HTERT RPE-1 (cell line): ENCODE measurements around the gene GSS.

Source experiments
- in situ Hi-C: fragments of 300-500 bp; cut with MboI; formaldehyde crosslinking; loops from 4 replicates; pipeline ENCODE4 v1.14.3; 2020; ENCODE audit warnings: low sequenced_read_pairs

GSS gene

GRCh38 chr20:34994509-34995131 lies 39.0 kb upstream of the GSS start:
- in situ Hi-C loops: no loop called here

GRCh38 chr20:34993941-34994508 lies 38.4 kb upstream of the GSS start:
- in situ Hi-C loops: no loop called here

GRCh38 chr20:34992751-34993417 lies 37.3 kb upstream of the GSS start:
- in situ Hi-C loops: no loop called here

- in situ Hi-C loops: no loop called here
These were observed 35.1 kb upstream of the GSS start for GRCh38 chr20:34990661-34991214.

GRCh38 chr20:34990231-34990630 lies 34.6 kb upstream of the GSS start:
- in situ Hi-C loops: no loop called here

- in situ Hi-C loops: no loop called here
These were observed 34.1 kb upstream of the GSS start for GRCh38 chr20:34989670-34990069.

- in situ Hi-C loops: no loop called here
These were observed 33.5 kb upstream of the GSS start for GRCh38 chr20:34989118-34989517.

GRCh38 chr20:34988191-34988540 lies 32.6 kb upstream of the GSS start:
- in situ Hi-C loops: no loop called here

- in situ Hi-C loops: no loop called here
These were observed 31.9 kb upstream of the GSS start for GRCh38 chr20:34987288-34988190.

- in situ Hi-C loops: no loop called here
These were observed 31.0 kb upstream of the GSS start for GRCh38 chr20:34986311-34987287.

GRCh38 chr20:34985461-34986310 lies 30.1 kb upstream of the GSS start:
- in situ Hi-C loops: no loop called here

GRCh38 chr20:34984756-34985261 lies 29.2 kb upstream of the GSS start:
- in situ Hi-C loops: no loop called here

GRCh38 chr20:34983995-34984735 lies 28.6 kb upstream of the GSS start:
- in situ Hi-C loops: no loop called here

- in situ Hi-C loops: no loop called here
These were observed 27.6 kb upstream of the GSS start for GRCh38 chr20:34983089-34983820.

- in situ Hi-C loops: no loop called here
These were observed 26.9 kb upstream of the GSS start for GRCh38 chr20:34982270-34983088.

- in situ Hi-C loops: no loop called here
These were observed 25.1 kb upstream of the GSS start for GRCh38 chr20:34980543-34981233.
